Keratinocyte (primary cell): ENCODE results near the gene PLAU.

Experiments used
- EZH2 ChIP-seq: IDR thresholded peaks from one replicate; pipeline ENCODE4 v1.6.1; 2012; ENCODE audit warnings: inconsistent platforms, mild to moderate bottlenecking, low read length, moderate library complexity
- TF ChIP-seq, protein P1 (sequence below), 3 experiments: IDR thresholded peaks in 1 of 3; conservative IDR thresholded peaks in 1 of 3; optimal IDR thresholded peaks in 1 of 3; 2 replicates in 2 of 3; 3 replicates in 1 of 3; pipeline versions ENCODE3 to v1.5.1; 2011; ENCODE audit warnings: low read length in 3 of 3, mild to moderate bottlenecking in 3 of 3, moderate library complexity in 2 of 3, control low read depth in 1 of 3, inconsistent platforms in 1 of 3; ENCODE audit not compliant: insufficient read depth in 2 of 3; ENCODE audit errors: extremely low read depth in 1 of 3

DNA sequence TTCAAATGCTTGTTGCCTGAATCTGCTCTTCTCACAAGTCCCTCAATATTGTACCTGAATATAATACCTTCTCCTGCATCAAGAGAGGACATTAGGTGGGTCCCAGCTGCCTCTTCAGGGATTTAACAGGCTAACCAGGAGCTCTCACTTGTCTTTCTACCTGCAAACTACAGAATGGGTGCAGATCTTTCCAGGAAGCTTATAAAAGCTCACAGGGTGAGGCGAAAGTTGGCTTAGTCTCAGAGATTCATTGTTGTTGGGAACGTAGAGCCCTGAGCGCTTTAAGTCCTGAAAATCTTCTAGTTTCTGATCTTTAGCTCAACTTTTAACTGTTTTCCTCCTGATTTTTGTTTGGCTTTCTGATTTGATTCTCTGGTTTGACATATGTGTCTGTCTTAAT is 25.0 kb downstream of the PLAU start:
- TF ChIP-seq, protein P1, sequence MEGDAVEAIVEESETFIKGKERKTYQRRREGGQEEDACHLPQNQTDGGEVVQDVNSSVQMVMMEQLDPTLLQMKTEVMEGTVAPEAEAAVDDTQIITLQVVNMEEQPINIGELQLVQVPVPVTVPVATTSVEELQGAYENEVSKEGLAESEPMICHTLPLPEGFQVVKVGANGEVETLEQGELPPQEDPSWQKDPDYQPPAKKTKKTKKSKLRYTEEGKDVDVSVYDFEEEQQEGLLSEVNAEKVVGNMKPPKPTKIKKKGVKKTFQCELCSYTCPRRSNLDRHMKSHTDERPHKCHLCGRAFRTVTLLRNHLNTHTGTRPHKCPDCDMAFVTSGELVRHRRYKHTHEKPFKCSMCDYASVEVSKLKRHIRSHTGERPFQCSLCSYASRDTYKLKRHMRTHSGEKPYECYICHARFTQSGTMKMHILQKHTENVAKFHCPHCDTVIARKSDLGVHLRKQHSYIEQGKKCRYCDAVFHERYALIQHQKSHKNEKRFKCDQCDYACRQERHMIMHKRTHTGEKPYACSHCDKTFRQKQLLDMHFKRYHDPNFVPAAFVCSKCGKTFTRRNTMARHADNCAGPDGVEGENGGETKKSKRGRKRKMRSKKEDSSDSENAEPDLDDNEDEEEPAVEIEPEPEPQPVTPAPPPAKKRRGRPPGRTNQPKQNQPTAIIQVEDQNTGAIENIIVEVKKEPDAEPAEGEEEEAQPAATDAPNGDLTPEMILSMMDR (optimal IDR thresholded peaks at IDR 0.05 in 1 of 3, IDR thresholded peaks at IDR 0.05 in 1 of 3, conservative IDR thresholded peaks at IDR 0.05 in 1 of 3; ENCODE audit: extremely low read depth in 1 of 3, insufficient read depth in 2 of 3, low read length in 3 of 3): no peak
- TF ChIP-seq EZH2: no peak
